H1 (cell line): Measurements from ENCODE around the gene TMEM131L. TPM values are rescaled to one million over a fixed set of nuclear protein-coding genes. Genes with fewer than 3 reads are reported as not detected.

Experiments used
- CTCF ChIA-PET: fragments of 300-600 bp; sonication (Branson Sonifier 250); formaldehyde crosslinking; loops from one replicate; lab custom pipeline; 2021; ENCODE audit not compliant: partially characterized antibody; lab: Charles Lee
- POLR2A ChIA-PET: fragments of 300-600 bp; sonication (Branson Sonifier 250); formaldehyde crosslinking; loops from one replicate; lab custom pipeline; 2021; ENCODE audit warnings: inconsistent platforms; ENCODE audit not compliant: partially characterized antibody; lab: Charles Lee
- DNase-seq, 2 experiments: peaks; one replicate each; pipeline versions ENCODE4 v3.0.0 to v3.0.0-alpha.2; 2010 to 2022; ENCODE audit warnings: low spot score in 2 of 2, low read depth in 1 of 2, mixed read lengths in 1 of 2
- FAIRE-seq: peaks from 2 replicates; lab custom pipeline; 2011; peaks lifted over from hg19 to GRCh38; lab: Jason Lieb, UNC
- H2AFZ ChIP-seq: 2 replicates; pipeline ENCODE4 v1.8.1; 2012; ENCODE audit warnings: low read length, inconsistent platforms
- H2AK5ac ChIP-seq: 2 replicates; pipeline ENCODE4 v1.6.1; 2013; ENCODE audit warnings: low read depth, low read length
- H2BK120ac ChIP-seq: replicated peaks from 2 replicates; pipeline ENCODE3; 2013; ENCODE audit warnings: low read depth, low read length, inconsistent platforms
- H2BK12ac ChIP-seq: 2 replicates; pipeline ENCODE4 v1.6.1; 2013; ENCODE audit warnings: low read depth, low read length
- H2BK15ac ChIP-seq: 2 replicates; pipeline ENCODE4 v1.6.1; 2013; ENCODE audit warnings: low read length
- H2BK20ac ChIP-seq: 2 replicates; pipeline ENCODE4 v1.6.1; 2013; ENCODE audit warnings: low read length
- H2BK5ac ChIP-seq: 2 replicates; pipeline ENCODE4 v1.6.1; 2013; ENCODE audit warnings: low read depth, low read length
- H3K14ac ChIP-seq: 2 replicates; pipeline ENCODE4 v1.6.1; 2013; ENCODE audit warnings: inconsistent platforms; ENCODE audit not compliant: insufficient read length
- H3K18ac ChIP-seq: 2 replicates; pipeline ENCODE4 v1.6.1; 2013; ENCODE audit warnings: low read length; ENCODE audit errors: extremely low read depth
- H3K23ac ChIP-seq: 2 replicates; pipeline ENCODE4 v1.6.1; 2013; ENCODE audit warnings: inconsistent platforms; ENCODE audit not compliant: insufficient read length
- H3K23me2 ChIP-seq: 2 replicates; pipeline ENCODE4 v1.6.1; 2013; ENCODE audit warnings: low read depth, low read length
- H3K27ac ChIP-seq: 2 replicates; pipeline ENCODE4 v1.6.1; 2011; ENCODE audit warnings: low read depth, low read length, inconsistent platforms
- H3K27me3 ChIP-seq, 4 experiments: replicated peaks in 1 of 4; 1 replicate in 1 of 4; 2 replicates in 3 of 4; pipeline versions ENCODE4 v1.6.1 to v1.8.1; 2011 to 2013; ENCODE audit warnings: low read length in 3 of 4, mild to moderate bottlenecking in 3 of 4, inconsistent platforms in 2 of 4, mixed read lengths in 2 of 4, moderate library complexity in 1 of 4; ENCODE audit not compliant: control insufficient read depth in 3 of 4, insufficient read depth in 3 of 4; ENCODE audit errors: extremely low read depth in 1 of 4
- H3K36me3 ChIP-seq, 4 experiments: 2 replicates each; pipeline versions ENCODE4 v1.6.1 to v1.8.1; 2011 to 2013; ENCODE audit warnings: mild to moderate bottlenecking in 4 of 4, low read length in 3 of 4, moderate library complexity in 2 of 4, control low read depth in 1 of 4, inconsistent platforms in 1 of 4; ENCODE audit not compliant: insufficient read depth in 4 of 4, control insufficient read depth in 2 of 4
- H3K4ac ChIP-seq: replicated peaks from 2 replicates; pipeline ENCODE3; 2013; ENCODE audit warnings: low read length, low read depth, mixed read lengths, inconsistent platforms; ENCODE audit not compliant: insufficient read length
- H3K4me1 ChIP-seq, 4 experiments: replicated peaks in 1 of 4; 1 replicate in 1 of 4; 2 replicates in 3 of 4; pipeline versions ENCODE4 v1.6.1 to v1.8.1; 2011 to 2013; ENCODE audit warnings: low read length in 3 of 4, inconsistent platforms in 2 of 4, mixed read lengths in 1 of 4; ENCODE audit not compliant: insufficient read depth in 4 of 4, control insufficient read depth in 3 of 4
- H3K4me2 ChIP-seq, 2 experiments: 2 replicates each; pipeline versions ENCODE4 v1.6.1 to v1.8.1; 2011 to 2013; ENCODE audit warnings: low read depth in 2 of 2, low read length in 2 of 2, control low read depth in 1 of 2, inconsistent platforms in 1 of 2, mild to moderate bottlenecking in 1 of 2; ENCODE audit not compliant: insufficient read depth in 1 of 2
- H3K4me3 ChIP-seq, 4 experiments: fragments of 200-600, 300-600 bp in 1 of 4; sonication (generic), shearing (Covaris generic), sonication (Bioruptor Twin) in 1 of 4; 2 replicates each; pipeline versions ENCODE4 v1.5.1 to v1.8.1; 2011 to 2016; ENCODE audit warnings: low read length in 4 of 4, low read depth in 3 of 4, control low read depth in 2 of 4, inconsistent platforms in 2 of 4, mild to moderate bottlenecking in 2 of 4, mixed read lengths in 1 of 4, moderate library complexity in 1 of 4; ENCODE audit not compliant: insufficient read depth in 2 of 4; ENCODE audit errors: extremely low read depth in 1 of 4
- H3K56ac ChIP-seq: replicated peaks from 2 replicates; pipeline ENCODE3; 2013; ENCODE audit warnings: low read depth, mild to moderate bottlenecking, mixed read lengths, low read length, inconsistent platforms; ENCODE audit not compliant: insufficient read length
- H3K79me1 ChIP-seq: 2 replicates; pipeline ENCODE4 v1.6.1; 2013; ENCODE audit warnings: low read depth, low read length, control low read depth
- H3K79me2 ChIP-seq, 2 experiments: 2 replicates each; pipeline versions ENCODE4 v1.6.1 to v1.8.1; 2012 to 2013; ENCODE audit warnings: low read length in 2 of 2, mild to moderate bottlenecking in 2 of 2, inconsistent platforms in 1 of 2; ENCODE audit not compliant: insufficient read depth in 2 of 2, control insufficient read depth in 1 of 2
- H3K9ac ChIP-seq, 4 experiments: replicated peaks in 1 of 4; 1 replicate in 1 of 4; 2 replicates in 3 of 4; pipeline versions ENCODE4 v1.6.1 to v1.8.1; 2011 to 2013; ENCODE audit warnings: low read depth in 3 of 4, low read length in 3 of 4, control low read depth in 2 of 4, mild to moderate bottlenecking in 2 of 4, moderate library complexity in 2 of 4, inconsistent platforms in 1 of 4; ENCODE audit errors: extremely low read depth in 1 of 4
- H3K9me3 ChIP-seq, 2 experiments: 2 replicates each; pipeline versions ENCODE4 v1.6.1 to v1.8.1; 2012 to 2013; ENCODE audit warnings: mild to moderate bottlenecking in 2 of 2, moderate library complexity in 2 of 2, control low read depth in 1 of 2, inconsistent platforms in 1 of 2, low read depth in 1 of 2, low read length in 1 of 2, mixed read lengths in 1 of 2; ENCODE audit not compliant: insufficient read depth in 2 of 2
- H4K20me1 ChIP-seq, 2 experiments: replicated peaks in 1 of 2; 2 replicates each; pipeline versions ENCODE3 to v1.8.1; 2011 to 2013; ENCODE audit warnings: inconsistent platforms in 2 of 2, low read length in 2 of 2, mild to moderate bottlenecking in 1 of 2; ENCODE audit not compliant: insufficient read depth in 2 of 2, control insufficient read depth in 1 of 2
- H4K5ac ChIP-seq: 2 replicates; pipeline ENCODE4 v1.6.1; 2013; ENCODE audit warnings: low read length, low read depth, mixed read lengths, inconsistent platforms; ENCODE audit not compliant: insufficient read length
- H4K8ac ChIP-seq: 2 replicates; pipeline ENCODE4 v1.8.0; 2013; ENCODE audit warnings: mild to moderate bottlenecking, moderate library complexity, low read length, inconsistent platforms; ENCODE audit not compliant: insufficient read depth; ENCODE audit errors: extremely low read depth
- H4K91ac ChIP-seq: replicated peaks from 2 replicates; pipeline ENCODE3; 2013; ENCODE audit warnings: low read length, mixed read lengths, inconsistent platforms; ENCODE audit not compliant: insufficient read length
- BRCA1 ChIP-seq: IDR thresholded peaks from 2 replicates; pipeline ENCODE4 v1.6.1; 2012; ENCODE audit warnings: low read depth, low read length, improper control_type of control experiment
- CHD1 ChIP-seq: IDR thresholded peaks from 2 replicates; pipeline ENCODE4 v1.6.1; 2012; ENCODE audit warnings: low read depth, low read length, improper control_type of control experiment
- KDM4A ChIP-seq: IDR thresholded peaks from one replicate; pipeline ENCODE4 v1.7.1; 2012; ENCODE audit warnings: low read depth, mild to moderate bottlenecking, moderate library complexity, low read length, inconsistent platforms; ENCODE audit not compliant: severe bottlenecking
- KDM5A ChIP-seq: fragments of 200-600 bp; IDR thresholded peaks from 2 replicates; pipeline ENCODE4 v1.7.1; 2012; ENCODE audit warnings: mild to moderate bottlenecking, low read length, inconsistent platforms, mixed read lengths
- RBBP5 ChIP-seq: IDR thresholded peaks from 2 replicates; pipeline ENCODE4 v1.7.1; 2012; ENCODE audit warnings: low read depth, mild to moderate bottlenecking, inconsistent platforms, low read length, moderate library complexity, borderline replicate concordance
- SIN3A ChIP-seq, 2 experiments: IDR thresholded peaks in 1 of 2; conservative IDR thresholded peaks in 1 of 2; 2 replicates each; pipeline ENCODE4 v1.6.1; 2011 to 2012; ENCODE audit warnings: low read length in 2 of 2, improper control_type of control experiment in 1 of 2, low read depth in 1 of 2, mild to moderate bottlenecking in 1 of 2
- SIRT6 ChIP-seq: IDR thresholded peaks from one replicate; pipeline ENCODE4 v1.7.1; 2012; ENCODE audit warnings: low read length, inconsistent platforms
- TAF1 ChIP-seq: IDR thresholded peaks from 2 replicates; pipeline ENCODE4 v1.6.1; 2011; ENCODE audit warnings: mild to moderate bottlenecking, low read depth, low read length
- WGBS, 2 experiments: shearing (Covaris generic) in 1 of 2; methylation state at CpG; one replicate each; pipeline versions ENCODE4 v1.1.6 to v1.1.7; 2013 to 2015; ENCODE audit warnings: low lambda C conversion rate in 2 of 2, mixed read lengths in 2 of 2, inconsistent platforms in 1 of 2, low coverage in 1 of 2, missing lambda C conversion rate in 1 of 2; ENCODE audit not compliant: insufficient replicate concordance in 2 of 2, insufficient coverage in 1 of 2, insufficient read length in 1 of 2; ENCODE audit errors: extremely low coverage in 1 of 2, missing lambda C conversion rate in 1 of 2; 5-methylcytosine and 5-hydroxymethylcytosine counted together
- polyA plus RNA-seq, 7 experiments: library from polyadenylated mRNA; depleted of rRNA in 3 of 7; stranded (reverse) in 5 of 7; unstranded in 2 of 7; fragments of >200 nt in 5 of 7; fragments of 200-250 nt in 2 of 7; gene quantifications; 1 replicate in 5 of 7; 2 replicates in 1 of 7; 4 replicates in 1 of 7; pipeline versions ENCODE4 v1.2.1 to v1.2.3, GENCODE V29; 2011 to 2013; ENCODE audit warnings: missing spikeins in 2 of 7, mixed read lengths in 2 of 7
- total RNA-seq: library from RNA; stranded (reverse); fragmentation: NEBNext Ultra II Directional; extraction: Animal tissue kit (Norgen Biotek cat#: 25700); gene quantifications from 2 replicates; pipeline ENCODE4 v1.2.1, GENCODE V29; 2021
- TF ChIP-seq, protein P1 (sequence below), 3 experiments: IDR thresholded peaks; 1 replicate in 2 of 3; 2 replicates in 1 of 3; pipeline versions ENCODE4 v1.5.1 to v1.6.1; 2011; ENCODE audit warnings: low read length in 3 of 3, mild to moderate bottlenecking in 3 of 3, inconsistent platforms in 2 of 3, low read depth in 1 of 3, moderate library complexity in 1 of 3; ENCODE audit not compliant: insufficient read depth in 1 of 3; ENCODE audit errors: control extremely low read depth in 1 of 3
- TF ChIP-seq, protein P2 (sequence below): IDR thresholded peaks from 2 replicates; pipeline ENCODE4 v1.6.1; 2012; ENCODE audit warnings: inconsistent platforms

The TMEM131L gene
- total and polyA plus RNA-seq, 2 of the 8 experiments (the other 6 are each of a cell fraction or from before 2014, with no cell fraction given), result 14.3 to 26.1 TPM

DNA sequence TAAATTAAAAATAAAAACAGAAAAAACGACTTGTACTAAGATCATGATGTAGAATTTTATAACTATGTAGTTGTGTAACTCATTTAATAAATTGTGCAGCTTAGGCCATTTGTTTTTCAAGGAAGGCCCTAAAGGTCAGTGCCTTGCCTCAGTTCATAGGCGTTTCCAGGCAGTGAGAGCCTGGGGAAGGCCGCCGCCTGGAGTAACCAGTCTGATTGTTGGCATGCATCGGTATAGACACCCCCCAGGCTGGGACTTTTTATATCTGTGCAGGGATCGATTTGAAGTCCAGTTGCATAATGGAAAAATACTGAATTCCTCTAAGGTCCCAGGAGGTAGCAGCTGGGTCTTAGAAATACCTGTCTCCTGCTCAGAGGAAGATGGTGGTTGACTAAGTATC is 77.2 kb downstream of the TMEM131L start:
- Histone ChIP-seq H3K79me1 (peaks cover 6% of the 10 kb centered on the region), H2BK12ac (no peak overlapping the region), H3K56ac (no peak overlapping the region), H2BK5ac (no peak overlapping the region), H2BK15ac (no peak overlapping the region), H3K4me3 (no peak overlapping the region), H3K18ac (no peak overlapping the region), H3K14ac (no peak overlapping the region), H3K4ac (no peak overlapping the region), H4K20me1 (no peaks in the 10 kb centered on the region), H2BK120ac (no peak overlapping the region), H3K9me3 (no peaks in the 10 kb centered on the region), H3K4me1 (peaks cover 1 to 9% (median 7%) of the 10 kb centered on the region in 4 experiments), H3K9ac (no peak overlapping the region), H3K79me2 (peaks cover 0 to 31% of the 10 kb centered on the region in 2 experiments; a peak in 1 of 4 replicates), H2AFZ (no peak overlapping the region), H3K27ac (no peak overlapping the region), H3K23ac (no peak overlapping the region), H4K91ac (no peak overlapping the region), H2BK20ac (no peak overlapping the region), H3K23me2 (no peaks in the 10 kb centered on the region), H4K5ac (no peak overlapping the region), H3K27me3 (no peaks in the 10 kb centered on the region), H3K4me2 (no peak overlapping the region), H2AK5ac (no peak overlapping the region), H3K36me3 (no peaks in the 10 kb centered on the region; a peak in 1 of 8 replicates), H4K8ac (no peak overlapping the region)
- TF ChIP-seq RBBP5 (no peak), SIRT6 (no peak), BRCA1 (no peak), TAF1 (no peak), CHD1 (no peak), KDM5A (no peak), SIN3A (conservative IDR thresholded peaks at IDR 0.05 in 1 of 2, IDR thresholded peaks at IDR 0.05 in 1 of 2; ENCODE audit: low read depth in 1 of 2, low read length in 2 of 2) (no peak), KDM4A (no peak)
- TF ChIP-seq, protein P1, sequence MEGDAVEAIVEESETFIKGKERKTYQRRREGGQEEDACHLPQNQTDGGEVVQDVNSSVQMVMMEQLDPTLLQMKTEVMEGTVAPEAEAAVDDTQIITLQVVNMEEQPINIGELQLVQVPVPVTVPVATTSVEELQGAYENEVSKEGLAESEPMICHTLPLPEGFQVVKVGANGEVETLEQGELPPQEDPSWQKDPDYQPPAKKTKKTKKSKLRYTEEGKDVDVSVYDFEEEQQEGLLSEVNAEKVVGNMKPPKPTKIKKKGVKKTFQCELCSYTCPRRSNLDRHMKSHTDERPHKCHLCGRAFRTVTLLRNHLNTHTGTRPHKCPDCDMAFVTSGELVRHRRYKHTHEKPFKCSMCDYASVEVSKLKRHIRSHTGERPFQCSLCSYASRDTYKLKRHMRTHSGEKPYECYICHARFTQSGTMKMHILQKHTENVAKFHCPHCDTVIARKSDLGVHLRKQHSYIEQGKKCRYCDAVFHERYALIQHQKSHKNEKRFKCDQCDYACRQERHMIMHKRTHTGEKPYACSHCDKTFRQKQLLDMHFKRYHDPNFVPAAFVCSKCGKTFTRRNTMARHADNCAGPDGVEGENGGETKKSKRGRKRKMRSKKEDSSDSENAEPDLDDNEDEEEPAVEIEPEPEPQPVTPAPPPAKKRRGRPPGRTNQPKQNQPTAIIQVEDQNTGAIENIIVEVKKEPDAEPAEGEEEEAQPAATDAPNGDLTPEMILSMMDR (IDR thresholded peaks at IDR 0.05; ENCODE audit: control extremely low read depth in 1 of 3, insufficient read depth in 1 of 3, low read depth in 1 of 3, low read length in 3 of 3), result no peak
- TF ChIP-seq, protein P2, sequence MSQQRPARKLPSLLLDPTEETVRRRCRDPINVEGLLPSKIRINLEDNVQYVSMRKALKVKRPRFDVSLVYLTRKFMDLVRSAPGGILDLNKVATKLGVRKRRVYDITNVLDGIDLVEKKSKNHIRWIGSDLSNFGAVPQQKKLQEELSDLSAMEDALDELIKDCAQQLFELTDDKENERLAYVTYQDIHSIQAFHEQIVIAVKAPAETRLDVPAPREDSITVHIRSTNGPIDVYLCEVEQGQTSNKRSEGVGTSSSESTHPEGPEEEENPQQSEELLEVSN, result no peak
- DNase-seq (no peak), FAIRE-seq (no peak)
- WGBS, 2 experiments, result 85% methylated on average over 6 of the region's 6 CpGs; no CpG with 5 or more reads in 1 of the 2 experiments
- POLR2A ChIA-PET, result interaction anchor here (3.7 kb wide), 1 partner anchor 77 kb away, joined by 21 read pairs; the partner anchor contains the start of gene TMEM131L
- CTCF ChIA-PET, result interaction anchor here (0.6 to 8.7 kb wide), 20 partner anchors 10 to 138 kb away, joined by 3 to 78 read pairs (median 4); no protein-coding TSS in a partner anchor
